Heart left ventricle (tissue), 16 donors: Measurements from ENCODE around the gene USP9X. TPM values are rescaled to one million over a fixed set of nuclear protein-coding genes. Genes with fewer than 3 reads are reported as not detected.
"Not testable (repeated sequence)": the region's sequence is repeated elsewhere in the genome, so short reads cannot be mapped to it uniquely, and the experiment has no call there.

Experiments used
- ATAC-seq, 4 donors: fragments of 200-7000 bp; cut with Tn5 transposase; one replicate each; pipeline ENCODE4 v1.9.1; 2020 to 2022; ENCODE audit warnings: moderate library complexity in 4 of 4, mild to moderate bottlenecking in 3 of 4, moderate number of reproducible peaks in 1 of 4
- DNase-seq, 5 donors: peaks; one replicate each; pipeline ENCODE4 v3.0.0-alpha.2; 2020
- H3K27ac ChIP-seq, 12 donors: fragments of 200-600 bp; sonication (generic) in 4 of 12; one replicate each; pipeline versions ENCODE4 v1.5.0 to v1.8.0; 2016 to 2022; ENCODE audit warnings: mild to moderate bottlenecking in 2 of 12
- H3K27me3 ChIP-seq, 9 donors: fragments of 200-600 bp; sonication (generic) in 2 of 9; one replicate each; pipeline versions ENCODE4 v1.5.1 to v1.8.0; 2016 to 2022; ENCODE audit warnings: mild to moderate bottlenecking in 3 of 9
- H3K36me3 ChIP-seq, 9 donors: fragments of 200-600 bp; sonication (generic) in 2 of 9; one replicate each; pipeline versions ENCODE4 v1.5.0 to v1.8.0; 2018 to 2022; ENCODE audit warnings: mild to moderate bottlenecking in 2 of 9
- H3K4me1 ChIP-seq, 12 donors: fragments of 200-600 bp; sonication (generic) in 4 of 12; one replicate each; pipeline versions ENCODE4 v1.5.0 to v1.8.0; 2016 to 2022; ENCODE audit warnings: mild to moderate bottlenecking in 3 of 12
- H3K4me3 ChIP-seq, 12 donors: fragments of 200-600 bp; sonication (generic) in 4 of 12; one replicate each; pipeline versions ENCODE4 v1.5.0 to v1.8.0; 2017 to 2022; ENCODE audit warnings: mild to moderate bottlenecking in 9 of 12, moderate library complexity in 4 of 12
- H3K9me3 ChIP-seq, 12 donors: fragments of 200-600 bp; sonication (generic) in 4 of 12; one replicate each; pipeline versions ENCODE4 v1.5.0 to v1.8.0; 2016 to 2022; ENCODE audit warnings: mild to moderate bottlenecking in 1 of 12
- POLR2A ChIP-seq, 2 donors: fragments of 450-650 bp; IDR thresholded peaks; one replicate each; pipeline ENCODE4 v1.6.1; 2017; ENCODE audit warnings: antibody characterized with exemption in 2 of 2, mild to moderate bottlenecking in 2 of 2, moderate library complexity in 2 of 2
- WGBS, 4 donors: extraction: QIAGEN DNeasy Blood & Tissue Kit in 2 of 4; methylation state at CpG; one replicate each; pipeline versions ENCODE4 v1.1.5 to v1.1.7; 2013 to 2018; 5-methylcytosine and 5-hydroxymethylcytosine counted together
- intact Hi-C, 10 donors: fragments of 100-400 bp; cut with DNase I; formaldehyde crosslinking; loops; one replicate each; pipeline versions ENCODE4 v1.11.1 to v1.14.2; 2022
- polyA plus RNA-seq, 2 donors: library from polyadenylated mRNA; stranded (reverse); fragments of 200-250 nt; gene quantifications; one replicate each; pipeline ENCODE4 v1.2.3, GENCODE V29; 2013
- total RNA-seq, 9 donors: library from RNA; depleted of rRNA in 2 of 9; stranded (reverse); fragments of >200 nt in 2 of 9; fragmentation: NEBNext Ultra II Directional in 3 of 9; extraction: Animal tissue kit (Norgen Biotek cat#: 25700) in 3 of 9; gene quantifications; one replicate each; pipeline versions ENCODE4 v1.1.0 to v1.2.4, GENCODE V29; 2016 to 2023
- TF ChIP-seq, protein P1 (sequence below), 12 donors: fragments of 200-600 bp; sonication (generic) in 4 of 12; IDR thresholded peaks; one replicate each; pipeline versions ENCODE4 v1.5.0 to v1.8.0; 2018 to 2022; ENCODE audit warnings: antibody characterized with exemption in 12 of 12, mild to moderate bottlenecking in 5 of 12
- donor health status: ischemic (EF 13 %, LVEDD 7.1; RV severe dilation, severe dysfunction).
- donor health status: healthy with polysubstance abuse.
- donor health status: DM: no; HTN: yes; CAD: no.
- donor health status: DM: no; HTN: no; CAD: no.
- donor health status: ischemic (EF 25% LVEDD 6.9; RV normal size, moderate dysfunction).
- donor health status: ischemic (EF 25% LVEDD 5.7; RV mildly dilated, moderate dysfunction).
- donor health status: healthy.
- donor health status: DM: yes; HTN: yes; CAD: no.
- donor health status: ischemic (EF 35%, LVEDD 5.7; RV mildly dilated, moderate dysfunction).
- donor health status: nonischemic (EF 11% LVEDD 7.7; RV severe dilation, severe dysfunction).
- donor health status: DM: yes; HTN: yes; CAD: no.
- donor health status: PGD.
- donor health status: ischemic (EF 29% LVEDD 5.4; RV normal size, mild dysfunction).
- donor health status: nonischemic (EF 23%, LVEDD 6.1; RV moderate dilation, normal function).

The USP9X gene
- total and polyA plus RNA-seq, 11 donors = 9.5 to 80.1 (median 66.4) TPM

DNA sequence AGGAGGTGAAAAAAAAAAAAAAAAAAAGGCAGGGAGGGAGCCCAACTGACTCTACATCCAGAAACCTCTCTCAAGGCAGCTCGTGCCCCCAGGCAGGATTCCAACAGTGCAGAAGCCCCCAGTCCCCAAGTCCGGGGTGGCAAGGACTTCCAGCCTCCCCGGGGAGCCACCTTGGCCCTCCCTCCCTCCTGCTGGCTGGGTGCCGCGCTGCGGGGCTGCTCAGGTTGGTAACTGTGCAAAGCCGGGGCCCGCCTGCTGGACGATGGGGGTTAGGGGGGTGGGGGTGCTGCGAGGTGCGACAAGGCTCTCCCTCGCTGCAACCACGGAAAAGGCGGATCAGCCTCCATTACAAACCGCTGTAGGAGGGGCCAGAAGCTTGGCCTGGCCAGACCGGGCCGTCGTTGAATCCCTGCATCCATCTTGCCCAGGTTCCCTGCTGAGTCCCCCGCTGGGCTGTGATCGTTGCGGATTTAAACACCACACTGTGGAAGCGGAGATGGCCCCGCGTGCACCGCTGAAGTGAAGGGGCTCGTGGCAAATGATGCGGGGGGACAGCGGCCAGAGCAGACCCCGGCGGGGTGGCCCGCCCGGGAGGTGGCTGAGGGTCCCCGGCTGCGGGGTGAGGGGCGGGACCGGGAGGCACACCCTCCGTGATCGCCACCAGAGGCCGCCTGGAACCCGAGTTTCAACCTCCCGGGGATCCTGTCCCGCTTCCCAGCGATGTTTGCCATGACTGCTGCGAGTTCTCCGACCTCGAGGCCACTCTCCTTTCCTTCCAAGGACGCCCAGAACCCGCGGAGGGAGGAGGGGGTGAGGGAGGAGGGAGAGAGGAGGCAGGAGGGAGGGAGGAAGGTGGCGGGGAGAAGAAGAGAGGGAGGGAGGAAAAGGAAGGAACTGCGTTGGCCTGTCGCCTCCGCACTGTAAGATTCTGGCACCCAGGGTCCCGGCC, 190.7 kb downstream of the USP9X start:
- Histone ChIP-seq H3K9me3 (no peaks in the 10 kb centered on the region), H3K36me3 (no peaks in the 10 kb centered on the region), H3K27me3 (peaks cover 0 to 35% (median 0%) of the 10 kb centered on the region in 9 donors), H3K4me3 (peak overlapping the region; percentile 1 to 72 (median 52)), H3K4me1 (peaks cover 0 to 15% (median 0%) of the 10 kb centered on the region in 12 donors), H3K27ac (peak overlapping the region in 3 of 12 donors; percentile 54 to 68 (median 57))
- DNase-seq (peak; percentile 56 to 78 (median 61)), ATAC-seq (peak; percentile 85 to 93 (median 88))
- no peak for TF ChIP-seq POLR2A (IDR thresholded peaks at IDR 0.05)
- TF ChIP-seq, protein P1, sequence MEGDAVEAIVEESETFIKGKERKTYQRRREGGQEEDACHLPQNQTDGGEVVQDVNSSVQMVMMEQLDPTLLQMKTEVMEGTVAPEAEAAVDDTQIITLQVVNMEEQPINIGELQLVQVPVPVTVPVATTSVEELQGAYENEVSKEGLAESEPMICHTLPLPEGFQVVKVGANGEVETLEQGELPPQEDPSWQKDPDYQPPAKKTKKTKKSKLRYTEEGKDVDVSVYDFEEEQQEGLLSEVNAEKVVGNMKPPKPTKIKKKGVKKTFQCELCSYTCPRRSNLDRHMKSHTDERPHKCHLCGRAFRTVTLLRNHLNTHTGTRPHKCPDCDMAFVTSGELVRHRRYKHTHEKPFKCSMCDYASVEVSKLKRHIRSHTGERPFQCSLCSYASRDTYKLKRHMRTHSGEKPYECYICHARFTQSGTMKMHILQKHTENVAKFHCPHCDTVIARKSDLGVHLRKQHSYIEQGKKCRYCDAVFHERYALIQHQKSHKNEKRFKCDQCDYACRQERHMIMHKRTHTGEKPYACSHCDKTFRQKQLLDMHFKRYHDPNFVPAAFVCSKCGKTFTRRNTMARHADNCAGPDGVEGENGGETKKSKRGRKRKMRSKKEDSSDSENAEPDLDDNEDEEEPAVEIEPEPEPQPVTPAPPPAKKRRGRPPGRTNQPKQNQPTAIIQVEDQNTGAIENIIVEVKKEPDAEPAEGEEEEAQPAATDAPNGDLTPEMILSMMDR (IDR thresholded peaks at IDR 0.05) = peak in 11 of 12 donors; percentile 31 to 62 (median 51)
- WGBS, 4 donors = 0 to 8% (median 4%) methylated on average over 38 to 54 of the region's 54 CpGs
- intact Hi-C loops = loop anchor here in 6 of 10 donors (5.0 to 10.0 kb wide), 4 partner anchors 166 to 481 kb away; partner anchors contain the start of gene NYX (in 4 of the 6)

DNA sequence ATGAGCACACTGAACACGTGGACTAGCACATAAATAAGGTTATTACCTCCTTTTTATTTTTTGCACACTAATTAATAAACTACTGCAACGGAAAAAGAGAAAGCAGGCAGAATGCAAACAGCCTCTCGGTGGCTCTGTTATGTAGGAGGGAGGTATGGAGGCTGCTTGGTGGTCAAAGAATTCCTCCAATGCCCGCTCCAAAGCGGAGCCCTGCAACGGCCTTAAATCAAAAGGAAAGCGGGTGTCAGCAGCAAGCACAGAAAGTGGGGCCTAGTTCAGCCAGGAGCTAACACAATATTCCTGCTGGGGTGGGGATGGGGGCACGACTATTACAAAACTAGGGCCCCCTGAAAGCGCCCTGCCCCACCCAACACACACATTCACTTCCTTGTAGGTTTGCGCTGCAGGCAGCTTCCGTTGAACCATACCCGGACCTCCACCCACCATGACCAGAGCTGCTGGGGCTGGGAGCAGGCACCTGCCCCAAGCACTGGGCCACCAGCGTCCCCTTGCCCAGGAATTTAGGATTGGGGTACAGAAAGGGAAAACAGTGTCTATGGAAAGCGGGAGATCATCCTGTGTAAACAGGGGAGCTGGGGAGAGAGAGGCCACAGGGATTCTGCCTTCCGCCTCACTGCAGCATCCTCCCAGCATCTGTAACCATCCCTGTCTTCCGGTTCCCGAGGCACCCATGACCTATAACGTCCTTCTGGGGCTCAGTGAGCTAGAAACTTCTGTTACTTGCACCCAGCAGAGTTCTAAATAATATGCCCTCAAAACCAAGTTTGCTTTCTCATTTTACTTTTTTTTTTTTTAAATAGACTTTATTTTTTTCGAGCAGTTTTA, 191.6 kb downstream of the USP9X start:
- Histone ChIP-seq H3K4me3 (peak overlapping the region; percentile 1 to 72 (median 52)), H3K27me3 (peaks cover 0 to 35% (median 0%) of the 10 kb centered on the region in 9 donors), H3K9me3 (no peaks in the 10 kb centered on the region), H3K4me1 (peaks cover 0 to 15% (median 0%) of the 10 kb centered on the region in 12 donors), H3K27ac (peak overlapping the region in 2 of 12 donors; percentile 54 to 68), H3K36me3 (no peaks in the 10 kb centered on the region)
- intact Hi-C loops = loop anchor here in 6 of 10 donors (5.0 to 10.0 kb wide), 4 partner anchors 165 to 480 kb away; partner anchors contain the start of gene NYX (in 4 of the 6)
- TF ChIP-seq POLR2A (IDR thresholded peaks at IDR 0.05) = no peak
- TF ChIP-seq, protein P1 (IDR thresholded peaks at IDR 0.05) = no peak
- ATAC-seq = peak in 2 of 4 donors; percentile 17 to 42
- no peak for DNase-seq
- 34 to 56% (median 45%) methylated on average over 19 of the region's 19 CpGs for WGBS, 4 donors

DNA sequence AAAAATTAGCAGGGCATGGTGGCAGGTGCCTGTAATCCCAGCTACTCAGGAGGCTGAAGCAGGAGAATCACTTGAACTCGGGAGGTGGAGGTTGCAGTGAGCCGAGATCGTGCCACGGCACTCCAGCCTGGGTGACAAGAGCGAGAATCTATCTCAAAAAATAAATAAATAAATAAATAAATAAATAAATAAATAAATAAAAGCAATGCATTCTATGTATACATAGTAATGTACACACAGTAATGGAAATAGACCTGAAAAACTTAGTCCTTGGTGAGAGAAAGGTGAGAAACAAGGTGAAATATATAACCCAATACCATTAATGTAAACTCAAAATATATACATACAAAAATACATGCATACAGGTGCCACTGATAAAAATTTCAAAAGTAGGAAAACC, 197.1 kb downstream of the USP9X start:
- H3K9me3 ChIP-seq, H3K4me1 ChIP-seq, DNase-seq, H3K36me3 ChIP-seq, intact Hi-C loops, H3K27ac ChIP-seq, H3K4me3 ChIP-seq, ATAC-seq: not testable (repeated sequence)
- 93 to 99% (median 96%) methylated on average over 5 of the region's 5 CpGs for WGBS, 4 donors
- peaks cover 0 to 18% (median 0%) of the 10 kb centered on the region in 9 donors for H3K27me3 ChIP-seq

DNA sequence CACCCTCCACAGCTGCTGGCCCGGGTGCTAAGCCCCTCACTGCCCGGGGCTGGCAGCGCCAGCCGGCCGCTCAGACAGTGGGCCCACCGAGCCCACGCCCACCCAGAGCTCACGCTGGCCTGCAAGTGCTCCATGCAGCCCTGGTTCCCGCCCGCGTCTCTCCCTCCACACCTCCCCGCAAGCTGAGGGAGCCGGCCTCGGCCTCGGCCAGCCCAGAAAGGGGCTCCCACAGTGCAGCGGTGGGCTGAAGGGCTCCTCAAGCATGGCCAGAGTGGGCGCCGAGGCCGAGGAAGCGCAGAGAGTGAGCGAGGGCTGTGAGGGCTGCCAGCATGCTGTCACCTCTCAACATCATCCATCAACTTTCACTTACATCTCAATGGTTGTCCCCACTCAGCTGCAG, 200.7 kb downstream of the USP9X start:
- DNase-seq, H3K36me3 ChIP-seq, ATAC-seq, H3K4me3 ChIP-seq, H3K27ac ChIP-seq, H3K27me3 ChIP-seq, H3K9me3 ChIP-seq, H3K4me1 ChIP-seq, intact Hi-C loops: not testable (repeated sequence)
- 87 to 97% (median 93%) methylated on average over 12 to 21 of the region's 21 CpGs for WGBS, 4 donors

Other genes with a start within 250 kb of the USP9X start
- gene DDX3X, start 248.7 kb downstream of the USP9X start, total RNA-seq = 100 to 1,000 TPM; 128 to 272 (median 178) TPM
- gene DDX3X, start 248.7 kb downstream of the USP9X start, polyA plus RNA-seq = 10 to 100 TPM; 34.3 to 99.8 TPM